AG09319 (cell line): ENCODE data around the gene SLC25A19.

Source experiments
- DNase-seq: peaks from one replicate; pipeline ENCODE4 v3.0.0-alpha.2; 2010; ENCODE audit warnings: low read depth; ENCODE audit errors: extremely low read depth
- CTCF ChIP-seq: IDR thresholded peaks from 2 replicates; pipeline ENCODE4 v1.5.1; 2011; ENCODE audit warnings: low read depth, mild to moderate bottlenecking, inconsistent platforms, low read length, moderate library complexity

The SLC25A19 gene

GRCh38 chr17:75252039-75252816 lies 37.0 kb downstream of the SLC25A19 start:
- no peak for DNase-seq

GRCh38 chr17:75250009-75250471 lies 39.2 kb downstream of the SLC25A19 start:
- TF ChIP-seq CTCF: no peak
- no peak for DNase-seq

More at GRCh38 chr17:75252039-75252816, 37.0 kb downstream of the SLC25A19 start:
- no peak for TF ChIP-seq CTCF

- DNase-seq: no peak
- TF ChIP-seq CTCF: no peak
Measured at GRCh38 chr17:75249564-75249963, 39.7 kb downstream of the SLC25A19 start.

GRCh38 chr17:75246404-75246803 lies 42.8 kb downstream of the SLC25A19 start:
- TF ChIP-seq CTCF: no peak
- no peak for DNase-seq

- DNase-seq: no peak
- TF ChIP-seq CTCF: no peak
Measured at GRCh38 chr17:75245011-75245410, 44.2 kb downstream of the SLC25A19 start.

- TF ChIP-seq CTCF: no peak
- no peak for DNase-seq
Measured at GRCh38 chr17:75244133-75244866, 44.9 kb downstream of the SLC25A19 start.

- TF ChIP-seq CTCF: no peak
- no peak for DNase-seq
Measured at GRCh38 chr17:75242461-75243042, 46.7 kb downstream of the SLC25A19 start.
